Heart left ventricle (tissue), 16 donors: Measurements from ENCODE around the gene ITLN1. TPM values are rescaled to one million over a fixed set of nuclear protein-coding genes. Genes with fewer than 3 reads are reported as not detected.
"Not testable (repeated sequence)": the region's sequence is repeated elsewhere in the genome, so short reads cannot be mapped to it uniquely, and the experiment has no call there.

ENCODE experiments used
- ATAC-seq, 4 donors: fragments of 200-7000 bp; cut with Tn5 transposase; one replicate each; pipeline ENCODE4 v1.9.1; 2020 to 2022; ENCODE audit warnings: moderate library complexity in 4 of 4, mild to moderate bottlenecking in 3 of 4, moderate number of reproducible peaks in 1 of 4
- DNase-seq, 5 donors: peaks; one replicate each; pipeline ENCODE4 v3.0.0-alpha.2; 2020
- H3K27ac ChIP-seq, 12 donors: fragments of 200-600 bp; sonication (generic) in 4 of 12; one replicate each; pipeline versions ENCODE4 v1.5.0 to v1.8.0; 2016 to 2022; ENCODE audit warnings: mild to moderate bottlenecking in 2 of 12
- H3K27me3 ChIP-seq, 9 donors: fragments of 200-600 bp; sonication (generic) in 2 of 9; one replicate each; pipeline versions ENCODE4 v1.5.1 to v1.8.0; 2016 to 2022; ENCODE audit warnings: mild to moderate bottlenecking in 3 of 9
- H3K36me3 ChIP-seq, 9 donors: fragments of 200-600 bp; sonication (generic) in 2 of 9; one replicate each; pipeline versions ENCODE4 v1.5.0 to v1.8.0; 2018 to 2022; ENCODE audit warnings: mild to moderate bottlenecking in 2 of 9
- H3K4me1 ChIP-seq, 12 donors: fragments of 200-600 bp; sonication (generic) in 4 of 12; one replicate each; pipeline versions ENCODE4 v1.5.0 to v1.8.0; 2016 to 2022; ENCODE audit warnings: mild to moderate bottlenecking in 3 of 12
- H3K4me3 ChIP-seq, 12 donors: fragments of 200-600 bp; sonication (generic) in 4 of 12; one replicate each; pipeline versions ENCODE4 v1.5.0 to v1.8.0; 2017 to 2022; ENCODE audit warnings: mild to moderate bottlenecking in 9 of 12, moderate library complexity in 4 of 12
- H3K9me3 ChIP-seq, 12 donors: fragments of 200-600 bp; sonication (generic) in 4 of 12; one replicate each; pipeline versions ENCODE4 v1.5.0 to v1.8.0; 2016 to 2022; ENCODE audit warnings: mild to moderate bottlenecking in 1 of 12
- CTCF ChIP-seq, 12 donors: fragments of 200-600 bp; sonication (generic) in 4 of 12; IDR thresholded peaks; one replicate each; pipeline versions ENCODE4 v1.5.0 to v1.8.0; 2018 to 2022; ENCODE audit warnings: antibody characterized with exemption in 12 of 12, mild to moderate bottlenecking in 5 of 12
- POLR2A ChIP-seq, 2 donors: fragments of 450-650 bp; IDR thresholded peaks; one replicate each; pipeline ENCODE4 v1.6.1; 2017; ENCODE audit warnings: antibody characterized with exemption in 2 of 2, mild to moderate bottlenecking in 2 of 2, moderate library complexity in 2 of 2
- WGBS, 4 donors: extraction: QIAGEN DNeasy Blood & Tissue Kit in 2 of 4; methylation state at CpG; one replicate each; pipeline versions ENCODE4 v1.1.5 to v1.1.7; 2013 to 2018; 5-methylcytosine and 5-hydroxymethylcytosine counted together
- intact Hi-C, 10 donors: fragments of 100-400 bp; cut with DNase I; formaldehyde crosslinking; loops; one replicate each; pipeline versions ENCODE4 v1.11.1 to v1.14.2; 2022
- polyA plus RNA-seq, 2 donors: library from polyadenylated mRNA; stranded (reverse); fragments of 200-250 nt; gene quantifications; one replicate each; pipeline ENCODE4 v1.2.3, GENCODE V29; 2013
- total RNA-seq, 9 donors: library from RNA; depleted of rRNA in 2 of 9; stranded (reverse); fragments of >200 nt in 2 of 9; fragmentation: NEBNext Ultra II Directional in 3 of 9; extraction: Animal tissue kit (Norgen Biotek cat#: 25700) in 3 of 9; gene quantifications; one replicate each; pipeline versions ENCODE4 v1.1.0 to v1.2.4, GENCODE V29; 2016 to 2023
- donor health status: ischemic (EF 13 %, LVEDD 7.1; RV severe dilation, severe dysfunction).
- donor health status: healthy with polysubstance abuse.
- donor health status: DM: no; HTN: yes; CAD: no.
- donor health status: DM: no; HTN: no; CAD: no.
- donor health status: ischemic (EF 25% LVEDD 6.9; RV normal size, moderate dysfunction).
- donor health status: ischemic (EF 25% LVEDD 5.7; RV mildly dilated, moderate dysfunction).
- donor health status: healthy.
- donor health status: DM: yes; HTN: yes; CAD: no.
- donor health status: ischemic (EF 35%, LVEDD 5.7; RV mildly dilated, moderate dysfunction).
- donor health status: nonischemic (EF 11% LVEDD 7.7; RV severe dilation, severe dysfunction).
- donor health status: DM: yes; HTN: yes; CAD: no.
- donor health status: PGD.
- donor health status: ischemic (EF 29% LVEDD 5.4; RV normal size, mild dysfunction).
- donor health status: nonischemic (EF 23%, LVEDD 6.1; RV moderate dilation, normal function).

The ITLN1 gene
- total and polyA plus RNA-seq, 11 donors: 0.35 to 2,168 (median 2.1) TPM; not detected in 2

GRCh38 chr1:160879056-160879455 is 5.9 kb downstream of the ITLN1 start:
- WGBS, 4 donors: 64 to 78% (median 70%) methylated on average over 8 of the region's 8 CpGs
- Histone ChIP-seq H3K27ac (no peak overlapping the region), H3K4me1 (peaks cover 0 to 28% (median 0%) of the 10 kb centered on the region in 12 donors), H3K36me3 (no peaks in the 10 kb centered on the region), H3K9me3 (no peaks in the 10 kb centered on the region), H3K4me3 (no peak overlapping the region), H3K27me3 (no peaks in the 10 kb centered on the region)
- DNase-seq: no peak
- ATAC-seq: no peak
- intact Hi-C loops: no loop called here
- no peak for TF ChIP-seq CTCF (IDR thresholded peaks at IDR 0.05)
- no peak for TF ChIP-seq POLR2A (IDR thresholded peaks at IDR 0.05)

GRCh38 chr1:160877221-160877620 is 7.8 kb downstream of the ITLN1 start:
- DNase-seq (no peak), ATAC-seq (no peak)
- no peak overlapping the region for H3K27ac ChIP-seq
- no peaks in the 10 kb centered on the region for H3K36me3 ChIP-seq
- no peaks in the 10 kb centered on the region for H3K27me3 ChIP-seq
- peaks cover 0 to 28% (median 0%) of the 10 kb centered on the region in 12 donors for H3K4me1 ChIP-seq
- peaks cover 0 to 3% (median 0%) of the 10 kb centered on the region in 12 donors for H3K9me3 ChIP-seq
- intact Hi-C loops: no loop called here
- no peak overlapping the region for H3K4me3 ChIP-seq
- TF ChIP-seq CTCF (IDR thresholded peaks at IDR 0.05) (peak in 1 of 12 donors; percentile 10), POLR2A (IDR thresholded peaks at IDR 0.05) (no peak)

- WGBS, 4 donors: 41 to 52% (median 45%) methylated on average over 5 of the region's 5 CpGs
- no peak for ATAC-seq
Measured at GRCh38 chr1:160876311-160876710, 8.7 kb downstream of the ITLN1 start.

GRCh38 chr1:160875591-160875990 is 9.4 kb downstream of the ITLN1 start:
- H3K4me3 ChIP-seq, ATAC-seq, H3K27me3 ChIP-seq, H3K9me3 ChIP-seq, intact Hi-C loops, H3K36me3 ChIP-seq, DNase-seq, H3K27ac ChIP-seq: not testable (repeated sequence)
- H3K4me1 ChIP-seq: peaks cover 0 to 20% (median 0%) of the 10 kb centered on the region in 12 donors
- WGBS, 4 donors: 72 to 90% (median 79%) methylated on average over 4 of the region's 4 CpGs

More at GRCh38 chr1:160876311-160876710, 8.7 kb downstream of the ITLN1 start:
- Histone ChIP-seq H3K27me3 (no peaks in the 10 kb centered on the region), H3K4me1 (peaks cover 0 to 27% (median 0%) of the 10 kb centered on the region in 12 donors), H3K4me3 (no peak overlapping the region), H3K36me3 (no peaks in the 10 kb centered on the region), H3K27ac (no peak overlapping the region), H3K9me3 (peaks cover 0 to 3% (median 0%) of the 10 kb centered on the region in 12 donors)
- DNase-seq: no peak
- TF ChIP-seq POLR2A (IDR thresholded peaks at IDR 0.05) (no peak), CTCF (IDR thresholded peaks at IDR 0.05) (no peak)
- intact Hi-C loops: no loop called here

GRCh38 chr1:160874935-160875334 is 10.0 kb downstream of the ITLN1 start:
- Histone ChIP-seq H3K4me3 (no peak overlapping the region), H3K9me3 (peaks cover 0 to 3% (median 0%) of the 10 kb centered on the region in 12 donors), H3K36me3 (no peaks in the 10 kb centered on the region), H3K27me3 (no peaks in the 10 kb centered on the region), H3K27ac (no peak overlapping the region), H3K4me1 (peaks cover 0 to 15% (median 0%) of the 10 kb centered on the region in 12 donors)
- WGBS, 4 donors: 52 to 62% (median 59%) methylated on average over 3 of the region's 3 CpGs
- intact Hi-C loops: no loop called here
- no peak for ATAC-seq
- TF ChIP-seq POLR2A (IDR thresholded peaks at IDR 0.05): no peak
- no peak for TF ChIP-seq CTCF (IDR thresholded peaks at IDR 0.05)
- DNase-seq: no peak
